ENCODE results near the gene ZNF570.

The ZNF570 gene

GRCh38 chr19:37468961-37469777 lies at the start of gene ZNF570:
TSS of gene ZNF570 (plus strand) at chr19:37469356. CDS start at chr19:37470355, 999 bp downstream.
- Histone ChIP-seq H3K36me3 (ENCODE audit: insufficient read depth, low read length) (peaks cover 19% of the 10 kb centered on the region), H2AFZ (ENCODE audit: low read depth, low read length) (peak within 1 kb of the TSS; percentile 29), H3K4me1 (ENCODE audit: insufficient read depth, low read length) (peaks cover 11% of the 10 kb centered on the region), H3K27me3 (ENCODE audit: insufficient read depth, low read length) (no peaks in the 10 kb centered on the region), H3K9me3 (ENCODE audit: low read length) (peaks cover 38% of the 10 kb centered on the region), H3K4me3 (ENCODE audit: low read length) (peak within 1 kb of the TSS; percentile 53)

- Histone ChIP-seq H3K4me1 (ENCODE audit: insufficient read depth, low read length) (no peaks in the 10 kb centered on the region), H3K27me3 (ENCODE audit: insufficient read depth, low read length) (no peaks in the 10 kb centered on the region), H3K36me3 (ENCODE audit: insufficient read depth, low read length) (peaks cover 24% of the 10 kb centered on the region), H3K4me3 (ENCODE audit: low read length) (no peak overlapping the region), H2AFZ (ENCODE audit: low read depth, low read length) (no peak overlapping the region), H3K9me3 (ENCODE audit: low read length) (peaks cover 57% of the 10 kb centered on the region)
Measured at GRCh38 chr19:37452500-37453245, 16.5 kb upstream of the ZNF570 start.

GRCh38 chr19:37466277-37466797 lies 2.8 kb upstream of the ZNF570 start:
- H3K36me3 ChIP-seq (ENCODE audit: insufficient read depth, low read length) = peaks cover 27% of the 10 kb centered on the region
- H3K9me3 ChIP-seq (ENCODE audit: low read length) = peaks cover 35% of the 10 kb centered on the region

GRCh38 chr19:37466798-37467607 lies 2.2 kb upstream of the ZNF570 start, which contains the start of gene ZNF569:
TSS of gene ZNF569 (minus strand) at chr19:37467444. CDS start at chr19:37444921, 22,523 bp downstream.
- peak within 1 kb of the TSS; percentile 58 for H3K4me3 ChIP-seq (ENCODE audit: low read length)

More at GRCh38 chr19:37466277-37466797, 2.8 kb upstream of the ZNF570 start:
- peak overlapping the region; percentile 83 for H2AFZ ChIP-seq (ENCODE audit: low read depth, low read length)
- H3K4me1 ChIP-seq (ENCODE audit: insufficient read depth, low read length) = peaks cover 11% of the 10 kb centered on the region
- H3K27me3 ChIP-seq (ENCODE audit: insufficient read depth, low read length) = no peaks in the 10 kb centered on the region
- H3K4me3 ChIP-seq (ENCODE audit: low read length) = peak overlapping the region; percentile 58

GRCh38 chr19:37467608-37468090 lies 1.5 kb upstream of the ZNF570 start:
- Histone ChIP-seq H3K36me3 (ENCODE audit: insufficient read depth, low read length) (peaks cover 28% of the 10 kb centered on the region), H3K4me3 (ENCODE audit: low read length) (peak overlapping the region; percentile 58), H3K27me3 (ENCODE audit: insufficient read depth, low read length) (no peaks in the 10 kb centered on the region), H3K9me3 (ENCODE audit: low read length) (peaks cover 34% of the 10 kb centered on the region), H2AFZ (ENCODE audit: low read depth, low read length) (peak overlapping the region; percentile 83), H3K4me1 (ENCODE audit: insufficient read depth, low read length) (peaks cover 11% of the 10 kb centered on the region)

More at GRCh38 chr19:37466798-37467607, 2.2 kb upstream of the ZNF570 start, which contains the start of gene ZNF569:
- H3K4me1 ChIP-seq (ENCODE audit: insufficient read depth, low read length) = peaks cover 11% of the 10 kb centered on the region
- H2AFZ ChIP-seq (ENCODE audit: low read depth, low read length) = peak within 1 kb of the TSS; percentile 83
- no peaks in the 10 kb centered on the region for H3K27me3 ChIP-seq (ENCODE audit: insufficient read depth, low read length)
- peaks cover 30% of the 10 kb centered on the region for H3K36me3 ChIP-seq (ENCODE audit: insufficient read depth, low read length)
- peaks cover 35% of the 10 kb centered on the region for H3K9me3 ChIP-seq (ENCODE audit: low read length)

DNA sequence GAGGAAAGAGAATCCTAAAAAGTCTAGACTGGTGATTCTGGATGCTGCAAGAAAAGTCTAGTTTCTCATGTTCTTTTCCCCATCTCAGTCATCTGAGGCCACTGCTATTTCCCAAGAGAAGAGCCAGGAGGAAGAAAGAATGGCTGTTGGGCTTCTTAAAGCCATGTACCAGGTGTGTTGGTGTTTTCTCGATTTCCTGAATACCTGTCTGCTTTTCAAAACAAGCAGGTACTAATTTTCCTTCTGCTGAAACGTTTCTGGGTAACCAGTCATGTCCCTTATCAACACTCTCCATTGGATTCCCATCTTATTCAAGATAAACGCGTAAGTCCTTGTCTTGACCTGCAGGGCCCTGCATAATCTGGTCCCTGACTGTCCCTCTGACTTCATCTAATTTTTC lies 1.1 kb downstream of the ZNF570 start:
- H3K27me3 ChIP-seq (ENCODE audit: insufficient read depth, low read length) = no peaks in the 10 kb centered on the region
- H2AFZ ChIP-seq (ENCODE audit: low read depth, low read length) = no peak overlapping the region
- H3K4me1 ChIP-seq (ENCODE audit: insufficient read depth, low read length) = peaks cover 11% of the 10 kb centered on the region
- peaks cover 29% of the 10 kb centered on the region for H3K9me3 ChIP-seq (ENCODE audit: low read length)
- H3K36me3 ChIP-seq (ENCODE audit: insufficient read depth, low read length) = peaks cover 14% of the 10 kb centered on the region
- H3K4me3 ChIP-seq (ENCODE audit: low read length) = peak overlapping the region; percentile 53

- H3K9me3 ChIP-seq (ENCODE audit: low read length) = peaks cover 39% of the 10 kb centered on the region
Measured at GRCh38 chr19:37472165-37472564, 3.0 kb downstream of the ZNF570 start.

GRCh38 chr19:37484406-37485168 lies 15.4 kb downstream of the ZNF570 start:
- no peaks in the 10 kb centered on the region for H3K27me3 ChIP-seq (ENCODE audit: insufficient read depth, low read length)
- H3K4me1 ChIP-seq (ENCODE audit: insufficient read depth, low read length) = no peaks in the 10 kb centered on the region
- peaks cover 41% of the 10 kb centered on the region for H3K36me3 ChIP-seq (ENCODE audit: insufficient read depth, low read length)
- H3K4me3 ChIP-seq (ENCODE audit: low read length) = no peak overlapping the region
- peaks cover 60% of the 10 kb centered on the region for H3K9me3 ChIP-seq (ENCODE audit: low read length)
- H2AFZ ChIP-seq (ENCODE audit: low read depth, low read length) = no peak overlapping the region

More at GRCh38 chr19:37472165-37472564, 3.0 kb downstream of the ZNF570 start:
- H3K27me3 ChIP-seq (ENCODE audit: insufficient read depth, low read length) = no peaks in the 10 kb centered on the region
- H3K4me1 ChIP-seq (ENCODE audit: insufficient read depth, low read length) = peaks cover 8% of the 10 kb centered on the region
- peaks cover 32% of the 10 kb centered on the region for H3K36me3 ChIP-seq (ENCODE audit: insufficient read depth, low read length)
- no peak overlapping the region for H3K4me3 ChIP-seq (ENCODE audit: low read length)
- no peak overlapping the region for H2AFZ ChIP-seq (ENCODE audit: low read depth, low read length)

- no peaks in the 10 kb centered on the region for H3K4me1 ChIP-seq (ENCODE audit: insufficient read depth, low read length)
- no peaks in the 10 kb centered on the region for H3K27me3 ChIP-seq (ENCODE audit: insufficient read depth, low read length)
- no peak overlapping the region for H2AFZ ChIP-seq (ENCODE audit: low read depth, low read length)
- peaks cover 10% of the 10 kb centered on the region for H3K9me3 ChIP-seq (ENCODE audit: low read length)
- no peak overlapping the region for H3K4me3 ChIP-seq (ENCODE audit: low read length)
- no peaks in the 10 kb centered on the region for H3K36me3 ChIP-seq (ENCODE audit: insufficient read depth, low read length)
Measured at GRCh38 chr19:37492213-37492612, 23.1 kb downstream of the ZNF570 start.

GRCh38 chr19:37505958-37506386 lies 36.8 kb downstream of the ZNF570 start:
- H3K27me3 ChIP-seq (ENCODE audit: insufficient read depth, low read length) = no peaks in the 10 kb centered on the region
- peak overlapping the region; percentile 89 for H2AFZ ChIP-seq (ENCODE audit: low read depth, low read length)
- H3K36me3 ChIP-seq (ENCODE audit: insufficient read depth, low read length) = peaks cover 16% of the 10 kb centered on the region
- peaks cover 30% of the 10 kb centered on the region for H3K9me3 ChIP-seq (ENCODE audit: low read length)
- peaks cover 8% of the 10 kb centered on the region for H3K4me1 ChIP-seq (ENCODE audit: insufficient read depth, low read length)
- H3K4me3 ChIP-seq (ENCODE audit: low read length) = peak overlapping the region; percentile 83

DNA sequence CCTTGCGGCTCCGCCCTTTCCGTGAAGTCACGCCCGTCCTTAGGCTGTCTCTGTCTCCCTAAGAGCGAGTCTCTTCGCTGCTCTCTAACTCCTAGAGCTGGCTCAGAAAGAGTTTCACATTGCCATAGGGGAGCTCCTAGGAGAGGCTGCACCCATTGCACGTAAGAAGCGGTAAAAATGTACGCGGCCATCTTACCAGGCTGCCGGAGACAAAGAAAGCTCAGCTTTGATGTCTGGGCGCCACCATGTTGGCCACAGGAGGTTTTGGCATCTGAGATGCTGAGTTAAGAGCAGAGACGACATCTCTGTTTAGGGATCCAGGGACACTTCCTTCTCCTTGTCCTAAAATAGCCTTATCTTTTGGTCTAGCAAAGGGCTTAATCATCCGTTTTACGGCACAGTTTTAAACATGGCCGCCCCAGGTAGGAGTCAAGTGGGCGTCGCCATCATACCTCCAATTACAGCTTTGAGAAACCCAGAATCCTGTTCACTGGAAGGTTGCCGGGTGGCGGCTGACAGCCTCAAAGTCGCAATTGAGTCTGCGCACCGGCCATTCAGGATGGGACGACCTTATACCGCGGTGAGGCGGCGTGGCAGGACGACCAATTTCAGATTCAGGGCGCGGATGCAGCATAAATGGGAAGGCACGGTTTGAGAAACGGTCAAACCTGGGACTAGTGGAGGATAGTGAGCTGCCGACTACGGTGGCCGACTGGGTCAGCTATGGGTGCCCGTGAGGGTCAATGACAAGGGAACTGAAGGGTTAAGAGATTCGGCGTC lies 37.4 kb downstream of the ZNF570 start, which contains the start of gene ZNF793:
Gene ZNF793, plus strand, starts transcription at position 553 of the 780 bp plus-strand sequence. CDS start 16,501 bp downstream, outside the sequence.
- peaks cover 22% of the 10 kb centered on the region for H3K36me3 ChIP-seq (ENCODE audit: insufficient read depth, low read length)

More for the DNA sequence above, 37.4 kb downstream of the ZNF570 start, which contains the start of gene ZNF793:
- Histone ChIP-seq H3K4me3 (ENCODE audit: low read length) (peak within 1 kb of the TSS; percentile 83), H3K4me1 (ENCODE audit: insufficient read depth, low read length) (peaks cover 8% of the 10 kb centered on the region), H3K9me3 (ENCODE audit: low read length) (peaks cover 31% of the 10 kb centered on the region), H3K27me3 (ENCODE audit: insufficient read depth, low read length) (no peaks in the 10 kb centered on the region), H2AFZ (ENCODE audit: low read depth, low read length) (peak within 1 kb of the TSS; percentile 89)
